GM19397 (cell line): ENCODE measurements around the gene POPDC3.
"Not testable (repeated sequence)": the region's sequence is repeated elsewhere in the genome, so short reads cannot be mapped to it uniquely, and the experiment has no call there.

Source experiments
- ATAC-seq: cut with Tn5 transposase; IDR thresholded peaks from one replicate; pipeline ENCODE4 v1.9.1; 2021; ENCODE audit warnings: mild to moderate bottlenecking, moderate library complexity; ENCODE audit not compliant: unreplicated experiment

The POPDC3 gene, protein sequence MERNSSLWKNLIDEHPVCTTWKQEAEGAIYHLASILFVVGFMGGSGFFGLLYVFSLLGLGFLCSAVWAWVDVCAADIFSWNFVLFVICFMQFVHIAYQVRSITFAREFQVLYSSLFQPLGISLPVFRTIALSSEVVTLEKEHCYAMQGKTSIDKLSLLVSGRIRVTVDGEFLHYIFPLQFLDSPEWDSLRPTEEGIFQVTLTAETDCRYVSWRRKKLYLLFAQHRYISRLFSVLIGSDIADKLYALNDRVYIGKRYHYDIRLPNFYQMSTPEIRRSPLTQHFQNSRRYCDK

DNA sequence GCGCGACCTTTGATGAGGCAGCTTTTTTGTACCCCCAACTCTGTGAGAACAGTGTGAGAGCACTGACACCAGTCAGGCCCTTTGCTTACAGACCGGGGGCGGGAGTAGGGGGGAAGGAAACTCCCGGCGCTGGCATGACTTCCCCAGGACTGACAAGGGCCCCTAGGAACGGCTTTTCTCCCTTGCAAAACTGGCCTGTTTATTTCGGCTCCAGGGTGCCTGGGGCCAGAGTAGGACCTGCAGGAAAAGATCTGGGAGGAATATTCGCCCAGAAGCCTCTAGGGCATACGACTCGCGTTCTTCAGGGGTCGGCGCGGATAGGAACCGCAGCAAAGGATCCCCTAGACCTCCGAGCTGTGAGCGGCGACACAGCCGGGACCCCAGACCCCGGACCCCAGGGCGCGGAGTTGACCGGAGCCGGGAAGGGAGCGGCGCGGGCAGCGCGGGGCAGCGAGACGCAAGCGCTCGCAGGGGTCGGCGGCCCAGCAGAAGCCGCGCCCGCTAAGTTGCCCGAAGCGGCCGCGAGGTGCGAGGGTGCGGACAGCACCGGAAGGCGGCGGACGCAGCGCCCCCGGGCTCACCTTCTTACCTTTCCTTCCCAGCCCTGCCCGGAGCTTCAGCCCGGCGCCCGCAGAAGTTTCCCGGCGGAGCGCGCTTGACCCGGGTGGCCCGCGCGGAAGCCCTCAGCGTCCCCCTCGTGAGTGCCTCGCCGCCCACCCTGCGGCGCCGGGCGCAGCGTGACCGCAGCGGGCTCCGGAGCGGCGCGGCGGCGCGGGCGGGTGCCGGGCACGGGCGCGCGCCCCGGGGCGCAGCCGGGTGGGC lies at the start of gene POPDC3:
Gene POPDC3, minus strand, starts transcription at position 771 of the 822 bp plus-strand sequence. CDS start 18,105 bp downstream, outside the sequence.
- no peak for ATAC-seq

DNA sequence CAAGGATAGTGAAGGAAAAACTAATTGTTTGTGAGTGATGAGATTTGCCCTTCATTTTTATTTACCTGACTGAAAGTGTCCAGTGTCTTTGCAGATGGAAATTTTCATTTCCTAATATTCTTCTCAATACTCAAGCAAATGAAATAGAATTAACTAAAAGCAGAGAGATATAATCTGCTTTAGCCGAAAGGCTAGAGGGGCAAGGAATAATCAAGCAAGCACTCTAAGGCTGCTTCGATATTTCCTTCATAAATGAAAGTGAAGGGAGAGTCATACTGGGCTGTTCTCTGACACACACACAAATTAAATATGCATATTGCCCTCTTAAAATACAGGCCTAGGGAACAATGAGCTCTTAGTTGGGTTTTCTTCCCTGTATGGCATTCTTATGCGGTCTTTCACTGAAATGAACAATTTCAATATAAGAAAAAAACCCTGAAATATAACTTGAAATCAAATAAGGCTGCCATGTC lies 47.5 kb upstream of the POPDC3 start:
- no peak for ATAC-seq

DNA sequence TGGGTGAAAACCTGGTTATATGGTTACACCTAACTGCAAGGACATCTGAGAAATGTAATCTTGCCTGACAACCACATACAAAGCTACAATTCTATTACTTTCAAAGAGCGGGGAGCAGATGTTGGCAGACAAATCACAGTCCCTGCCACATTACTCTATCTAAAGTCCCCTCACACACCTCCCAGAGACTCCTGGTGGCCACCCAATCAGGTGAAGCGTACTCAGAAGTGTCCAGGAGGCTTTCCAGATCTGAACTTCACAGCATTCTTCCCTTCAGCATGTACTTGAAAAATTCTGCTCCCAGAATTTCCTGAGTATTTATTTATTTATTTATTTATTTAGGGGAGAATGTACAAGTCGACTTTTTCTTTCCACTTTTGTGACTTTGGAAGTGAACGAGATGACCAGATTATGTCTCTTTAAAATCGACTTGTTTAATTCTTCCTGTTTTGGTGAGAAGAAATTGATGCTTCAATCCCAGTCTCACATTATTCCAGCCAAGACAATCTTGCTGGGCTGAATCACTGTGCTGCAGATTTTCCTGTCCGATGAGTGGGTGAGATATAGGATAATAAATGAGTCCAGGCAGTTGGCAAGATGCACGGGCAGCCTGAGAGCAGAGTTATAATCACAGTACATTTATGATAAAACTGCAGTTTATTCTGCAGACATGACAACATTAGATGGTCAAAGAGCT lies 46.9 kb upstream of the POPDC3 start:
- ATAC-seq: no peak

DNA sequence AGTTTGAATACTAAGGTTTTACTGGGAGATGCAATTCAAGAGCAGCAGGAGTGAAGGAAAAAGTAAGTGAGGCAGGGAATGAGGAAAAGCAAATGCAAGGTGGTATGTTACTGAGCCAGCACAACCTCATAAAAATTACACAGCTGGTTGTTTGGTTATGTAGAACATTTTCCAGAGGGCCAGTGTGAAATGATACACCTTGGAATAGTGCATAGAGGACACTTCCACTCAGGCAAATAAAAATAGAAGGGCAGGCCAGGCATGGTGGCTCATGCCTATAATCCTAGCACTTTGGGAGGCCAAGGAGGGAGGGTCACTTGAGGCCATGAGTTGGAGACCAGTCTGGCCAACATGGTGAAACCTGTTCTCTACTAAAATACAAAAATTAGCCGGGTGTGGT lies 43.4 kb upstream of the POPDC3 start:
- no peak for ATAC-seq

DNA sequence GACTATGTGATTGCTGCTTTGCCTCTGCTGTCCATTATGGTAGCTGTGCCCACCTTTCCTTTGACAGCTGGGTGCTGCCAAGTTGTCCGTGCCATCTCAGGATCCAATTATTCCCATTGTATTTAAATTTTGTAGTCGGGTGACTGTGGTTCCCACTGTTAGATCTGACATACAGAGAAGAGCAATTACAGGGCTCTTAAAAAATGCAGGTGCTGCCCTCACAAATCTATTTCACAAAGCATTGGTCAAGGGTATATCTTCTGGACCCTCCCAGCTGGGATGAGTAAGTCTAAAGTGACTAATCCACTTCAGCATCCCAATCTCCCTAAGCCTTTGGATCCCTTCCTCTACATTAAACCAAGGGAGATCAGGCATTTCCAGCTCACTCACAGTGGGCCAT lies 41.4 kb upstream of the POPDC3 start:
- ATAC-seq: not testable (repeated sequence)

DNA sequence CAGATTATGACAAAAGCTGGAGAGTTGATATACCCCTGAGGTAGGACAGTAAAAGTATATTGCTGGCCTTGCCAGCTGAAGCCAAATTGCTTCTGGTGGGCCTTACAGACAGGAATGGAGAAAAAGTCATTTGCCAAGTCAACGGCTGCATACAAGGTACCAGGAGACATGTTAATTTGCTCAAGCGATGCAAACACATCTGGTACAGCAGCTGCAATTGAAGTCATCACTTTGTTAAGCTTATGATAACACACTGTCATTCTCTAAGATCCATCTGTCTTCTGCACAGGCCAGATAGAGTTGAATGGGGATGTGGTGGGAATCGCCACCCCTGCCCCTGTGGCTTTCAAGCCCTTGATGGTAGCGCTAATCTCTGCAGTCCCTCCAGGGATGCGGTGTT lies 40.4 kb upstream of the POPDC3 start:
- ATAC-seq: no peak

DNA sequence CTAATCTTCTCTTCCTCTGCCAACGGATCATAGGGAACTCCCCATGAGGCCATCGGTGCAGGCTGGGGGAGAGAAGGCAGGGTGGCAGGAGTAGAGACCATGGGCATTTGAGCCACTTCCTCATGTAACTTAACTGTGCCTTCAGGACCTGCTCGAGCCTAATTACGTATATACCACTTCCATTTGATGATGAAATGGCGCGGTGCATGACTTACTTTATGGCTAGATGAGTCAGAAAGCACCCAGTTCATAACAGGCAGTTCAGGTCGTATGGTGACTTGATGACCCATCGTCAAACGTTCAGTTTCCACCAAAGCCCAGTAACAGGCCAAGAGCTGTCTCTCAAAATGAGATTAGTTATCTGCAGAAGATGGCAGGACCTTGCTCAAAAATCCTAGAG lies 39.4 kb upstream of the POPDC3 start:
- not testable (repeated sequence) for ATAC-seq

DNA sequence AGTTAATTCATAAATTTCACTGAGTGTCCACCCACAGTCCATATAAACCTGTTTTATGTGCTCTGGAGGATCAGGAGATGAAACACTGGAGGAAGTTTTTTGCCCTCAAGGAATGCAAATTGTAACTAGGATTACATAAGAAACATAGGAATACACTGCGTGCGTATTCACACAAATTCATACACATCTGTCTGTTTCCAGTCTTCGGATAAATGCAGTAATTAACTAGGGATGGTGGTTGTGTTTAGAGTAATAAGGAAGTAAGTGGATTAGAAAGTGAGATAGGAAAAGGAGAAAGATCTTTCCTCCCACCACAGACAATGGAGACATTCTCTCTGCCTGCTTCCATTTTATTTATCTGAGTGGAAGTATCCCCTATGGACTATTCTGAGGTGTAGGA lies 35.7 kb upstream of the POPDC3 start:
- ATAC-seq: no peak

DNA sequence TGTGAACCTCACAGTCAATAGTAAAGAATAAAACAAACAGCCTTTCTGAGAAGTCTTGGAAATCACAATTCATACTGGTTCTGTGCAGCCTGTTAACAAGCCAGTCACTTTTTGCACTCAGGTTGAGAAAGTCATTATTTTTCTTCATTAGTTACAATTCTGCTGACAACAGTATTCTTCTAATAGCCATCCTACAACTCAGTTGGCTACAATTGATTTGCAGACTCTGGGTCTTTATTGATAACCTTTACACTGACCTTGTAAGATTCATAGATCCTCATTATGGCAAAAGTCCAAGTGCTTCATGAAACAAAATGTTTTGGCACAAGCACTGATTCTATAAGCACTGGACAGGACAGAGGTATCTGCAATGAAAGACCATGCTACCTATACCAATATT lies 34.9 kb upstream of the POPDC3 start:
- ATAC-seq: no peak

DNA sequence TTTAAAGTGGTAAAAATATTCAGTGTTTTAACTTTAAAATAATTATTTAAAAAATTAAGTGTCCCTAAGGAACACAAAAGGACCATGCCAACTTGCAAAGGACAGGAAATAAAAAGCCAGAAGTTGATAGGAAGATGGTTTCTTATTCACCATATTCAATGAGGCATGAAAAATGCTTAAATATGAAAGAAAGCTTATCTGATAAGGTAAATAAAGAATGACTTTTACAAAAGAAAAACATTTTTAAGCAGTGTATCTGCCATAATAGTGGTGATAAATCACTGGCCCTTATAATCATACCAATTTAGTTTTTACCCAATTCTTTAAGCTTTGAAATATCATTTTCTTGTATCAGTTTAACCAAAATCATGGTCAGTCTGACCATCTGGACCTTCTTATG lies 33.5 kb upstream of the POPDC3 start:
- no peak for ATAC-seq

DNA sequence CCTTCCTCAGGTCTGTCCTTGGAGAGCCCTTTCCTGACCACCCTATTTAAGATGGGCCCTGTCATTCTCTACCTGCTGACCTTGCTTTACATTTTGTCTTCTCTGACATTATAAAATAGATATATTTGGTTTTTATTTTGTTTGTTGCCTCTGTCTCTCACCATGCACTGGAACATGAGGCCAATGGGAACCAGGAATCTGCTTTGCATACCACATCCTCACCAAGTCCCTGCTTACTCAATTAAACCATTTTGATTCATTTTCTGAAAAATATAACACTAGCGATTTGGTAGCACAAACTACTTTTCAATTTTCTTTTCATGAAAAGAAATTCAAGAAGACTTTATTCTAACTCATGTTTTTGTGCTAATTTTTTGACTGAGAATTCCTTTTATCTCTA lies 32.8 kb upstream of the POPDC3 start:
- no peak for ATAC-seq

DNA sequence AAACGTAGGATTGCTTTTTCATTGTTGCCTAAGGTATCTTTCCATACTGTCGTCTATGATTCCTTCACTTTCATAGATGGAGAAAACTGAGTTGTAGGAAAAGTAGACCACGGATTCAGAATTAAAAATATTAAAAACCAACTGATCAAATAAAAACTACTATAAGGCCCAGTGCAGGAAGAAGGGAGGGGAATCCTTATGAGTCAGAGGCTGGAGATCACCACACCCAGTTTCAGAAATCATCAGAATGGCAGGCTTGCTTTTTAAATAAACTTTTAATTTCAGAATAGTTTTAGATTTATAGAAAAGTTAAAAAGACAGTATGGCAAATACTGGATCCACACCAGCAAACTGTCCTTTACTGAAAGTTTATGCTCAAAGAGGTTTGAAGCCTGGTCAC lies 32.0 kb upstream of the POPDC3 start:
- no peak for ATAC-seq

DNA sequence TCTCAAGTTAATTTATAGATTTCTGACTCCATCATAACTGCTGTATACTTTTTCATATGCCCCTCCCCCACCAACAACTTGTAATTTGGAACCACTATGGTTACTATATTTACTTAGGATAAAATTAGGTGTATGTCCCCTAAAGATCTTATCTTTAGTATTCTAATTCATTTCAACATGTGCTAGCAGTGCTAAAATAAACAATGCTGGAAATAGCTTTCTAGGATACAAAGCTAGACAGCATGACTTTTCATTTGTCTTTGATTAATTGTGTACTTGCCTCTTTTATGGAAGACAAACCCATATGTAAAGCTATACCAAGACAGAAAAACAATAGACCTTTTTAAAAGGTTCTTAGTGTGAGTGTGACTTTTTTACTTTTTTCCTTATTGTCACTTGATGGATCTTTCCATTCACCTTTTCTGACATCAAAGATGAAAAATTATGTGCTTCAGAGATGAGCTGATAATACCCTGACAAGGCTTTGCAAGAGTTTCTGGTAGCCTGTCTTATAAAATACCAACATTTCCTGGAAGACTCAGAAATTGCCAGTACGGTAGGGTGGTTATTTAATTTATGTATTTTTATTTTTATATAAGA lies 31.2 kb upstream of the POPDC3 start:
- no peak for ATAC-seq

DNA sequence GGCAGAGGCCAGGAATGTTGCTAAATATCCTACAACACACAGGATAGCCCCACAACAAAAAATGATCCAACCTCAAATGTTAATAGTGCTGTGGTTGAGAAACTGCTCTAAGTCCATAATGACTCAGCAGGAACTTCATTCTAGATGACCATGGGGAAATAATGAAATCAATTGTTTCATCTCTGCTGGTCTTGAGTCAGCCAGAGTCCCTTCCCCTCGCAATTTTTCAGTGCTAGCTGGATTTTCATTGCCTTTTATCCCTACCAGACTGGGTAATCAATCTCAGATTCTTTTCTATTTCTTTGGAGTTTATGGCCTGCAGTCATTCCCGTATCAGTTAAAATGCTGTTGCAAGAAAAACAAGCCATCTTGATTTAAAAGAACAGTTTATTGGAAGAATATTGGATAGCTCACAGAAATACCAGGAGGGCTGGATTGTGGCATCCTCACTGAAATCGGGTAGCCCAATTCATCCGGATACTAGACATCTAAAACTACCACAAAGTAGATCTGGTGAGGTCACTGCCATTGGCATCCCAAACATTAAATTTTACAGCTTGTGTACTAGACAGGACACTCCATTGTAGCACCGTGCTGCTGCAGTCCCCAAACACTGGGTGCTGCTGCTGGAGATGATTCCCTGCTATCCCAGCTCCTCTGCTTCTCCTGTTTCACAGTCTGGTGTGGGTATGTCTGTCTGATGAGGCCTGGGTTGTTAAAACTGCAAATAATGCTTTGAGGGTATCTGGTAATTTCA lies 30.3 kb upstream of the POPDC3 start:
- no peak for ATAC-seq

DNA sequence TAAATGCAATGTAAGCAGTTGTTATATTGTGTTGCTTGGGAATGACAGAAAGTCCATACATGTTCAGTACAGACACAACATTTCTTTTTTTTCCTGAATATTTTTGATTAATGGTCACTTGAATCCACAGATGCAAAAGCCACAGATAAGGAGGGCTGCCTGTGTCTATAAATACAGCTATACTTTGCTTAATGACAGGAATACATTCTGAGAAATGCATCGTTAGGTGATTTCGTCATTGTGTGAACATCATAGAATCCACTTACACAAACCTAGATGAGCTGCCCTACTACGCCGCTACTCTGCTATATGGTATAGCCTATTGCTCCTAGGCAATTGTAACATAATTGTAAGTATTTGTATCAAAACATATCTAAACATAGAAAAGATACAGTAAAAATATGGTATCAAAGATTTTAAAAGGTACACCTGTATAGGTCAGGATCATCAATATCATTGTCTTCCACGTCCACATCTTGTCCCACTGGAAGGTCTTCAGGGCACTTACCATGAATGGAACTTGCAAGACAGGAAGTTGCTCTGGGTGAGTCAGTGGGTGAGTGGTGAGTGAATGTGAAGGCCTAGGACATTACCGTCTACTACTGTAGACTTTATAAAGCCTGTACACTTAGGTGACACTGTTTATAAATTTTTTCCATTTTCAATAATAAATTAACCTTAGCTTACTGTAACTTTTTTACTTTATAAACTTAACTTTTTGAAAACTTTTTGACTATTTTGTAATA lies 27.9 kb upstream of the POPDC3 start:
- no peak for ATAC-seq

DNA sequence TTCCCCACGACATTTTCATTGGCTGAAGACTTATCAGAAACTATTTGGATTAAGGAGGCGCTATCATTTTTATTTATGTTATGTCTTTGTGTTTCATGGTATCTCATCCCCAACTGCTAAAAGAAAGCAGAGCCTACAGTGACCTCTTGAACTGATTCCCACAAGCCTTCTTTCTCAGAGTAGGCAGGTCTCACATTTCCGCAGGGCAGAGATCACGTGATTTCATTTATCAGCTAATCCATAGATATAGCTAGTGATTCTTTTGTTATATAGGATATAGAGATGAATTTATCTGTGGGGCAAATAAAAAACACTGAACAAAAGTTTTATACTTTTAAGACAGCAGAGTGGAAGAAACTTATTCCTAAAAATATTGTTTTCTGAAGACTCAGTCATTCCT lies 25.0 kb upstream of the POPDC3 start:
- ATAC-seq: no peak

DNA sequence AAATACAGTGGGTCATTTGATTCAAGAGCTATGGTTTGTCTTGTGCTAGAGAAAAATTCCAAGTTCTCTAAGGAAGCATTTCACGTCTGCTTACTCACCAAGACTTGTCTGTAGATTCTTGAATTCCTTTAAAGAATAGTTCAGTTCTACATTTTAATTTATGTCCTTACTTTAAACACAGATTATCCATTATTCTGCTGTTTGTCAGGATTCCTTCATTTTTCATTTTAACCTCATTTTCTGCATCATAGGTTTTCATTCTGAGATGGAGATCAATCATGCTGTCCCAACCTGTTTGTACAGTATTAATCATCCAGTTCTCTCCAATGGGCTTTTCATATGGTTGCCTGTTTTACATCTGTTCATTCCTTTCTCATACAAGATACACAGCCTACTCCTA lies 24.5 kb upstream of the POPDC3 start:
- no peak for ATAC-seq

DNA sequence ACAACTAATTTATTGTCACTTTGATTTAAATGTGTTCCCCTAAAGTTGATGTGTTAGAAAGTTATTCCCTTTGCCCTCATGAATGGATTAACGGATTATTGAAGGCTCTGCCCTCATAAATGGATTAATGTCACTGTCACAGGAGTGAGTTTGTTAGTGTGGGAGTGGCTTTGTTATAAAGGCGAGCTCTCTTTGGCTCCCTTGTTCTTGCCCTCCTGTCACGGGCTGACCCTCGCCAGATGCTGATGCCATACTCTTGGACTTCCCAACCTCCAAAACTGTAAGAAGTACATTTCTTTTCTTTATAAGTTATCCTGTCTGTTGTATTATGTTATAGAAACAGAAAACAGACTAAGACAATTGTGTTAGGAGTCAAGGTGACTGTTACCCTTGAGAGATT lies 22.7 kb upstream of the POPDC3 start:
- no peak for ATAC-seq

DNA sequence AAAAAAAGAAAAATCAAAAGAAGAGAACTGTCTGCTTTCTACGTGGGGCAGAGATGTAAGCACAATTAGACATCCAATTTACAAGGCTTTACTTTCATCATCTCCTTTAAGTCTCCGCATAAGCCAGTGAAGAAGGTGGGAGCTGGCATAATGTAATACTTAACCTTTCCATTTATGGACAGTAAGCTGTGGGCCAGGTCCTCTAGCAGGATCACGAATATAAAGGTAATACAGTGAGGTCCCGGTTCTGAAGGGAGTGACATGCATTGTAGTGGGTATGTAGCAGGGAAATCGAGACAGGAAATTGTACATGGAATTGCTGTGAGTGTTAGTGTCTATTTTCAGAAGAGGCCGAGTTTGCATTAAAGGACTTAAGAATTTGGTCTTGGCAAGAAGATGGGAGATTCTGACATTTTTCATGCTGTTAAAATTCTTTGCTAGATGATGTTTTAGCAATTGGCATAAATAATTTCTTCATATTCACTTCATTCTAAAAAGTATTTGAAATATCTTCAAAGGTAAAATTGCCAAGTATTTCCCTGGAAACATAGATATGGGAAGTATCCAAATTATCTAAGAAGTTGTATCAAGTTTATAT lies 20.4 kb upstream of the POPDC3 start:
- ATAC-seq: no peak
